ENCODE measurements around the gene CFAP43.

Gene CFAP43

GRCh38 chr10:104209575-104210198 lies 22.5 kb downstream of the CFAP43 start:
- TF ChIP-seq, protein P1, sequence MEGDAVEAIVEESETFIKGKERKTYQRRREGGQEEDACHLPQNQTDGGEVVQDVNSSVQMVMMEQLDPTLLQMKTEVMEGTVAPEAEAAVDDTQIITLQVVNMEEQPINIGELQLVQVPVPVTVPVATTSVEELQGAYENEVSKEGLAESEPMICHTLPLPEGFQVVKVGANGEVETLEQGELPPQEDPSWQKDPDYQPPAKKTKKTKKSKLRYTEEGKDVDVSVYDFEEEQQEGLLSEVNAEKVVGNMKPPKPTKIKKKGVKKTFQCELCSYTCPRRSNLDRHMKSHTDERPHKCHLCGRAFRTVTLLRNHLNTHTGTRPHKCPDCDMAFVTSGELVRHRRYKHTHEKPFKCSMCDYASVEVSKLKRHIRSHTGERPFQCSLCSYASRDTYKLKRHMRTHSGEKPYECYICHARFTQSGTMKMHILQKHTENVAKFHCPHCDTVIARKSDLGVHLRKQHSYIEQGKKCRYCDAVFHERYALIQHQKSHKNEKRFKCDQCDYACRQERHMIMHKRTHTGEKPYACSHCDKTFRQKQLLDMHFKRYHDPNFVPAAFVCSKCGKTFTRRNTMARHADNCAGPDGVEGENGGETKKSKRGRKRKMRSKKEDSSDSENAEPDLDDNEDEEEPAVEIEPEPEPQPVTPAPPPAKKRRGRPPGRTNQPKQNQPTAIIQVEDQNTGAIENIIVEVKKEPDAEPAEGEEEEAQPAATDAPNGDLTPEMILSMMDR (IDR thresholded peaks at IDR 0.05; ENCODE audit: low read depth, low read length): peak; percentile 65
- DNase-seq (ENCODE audit: low read depth, low spot score): peak; percentile 49
- H3K4me3 ChIP-seq (ENCODE audit: low read depth, low read length): no peak overlapping the region
- in situ Hi-C loops (cut with HindIII; ENCODE audit: low sequenced_read_pairs): no loop called here

- TF ChIP-seq, protein P1 (IDR thresholded peaks at IDR 0.05; ENCODE audit: low read depth, low read length): no peak
- no peak for DNase-seq (ENCODE audit: low read depth, low spot score)
- in situ Hi-C loops (cut with HindIII; ENCODE audit: low sequenced_read_pairs): no loop called here
- H3K4me3 ChIP-seq (ENCODE audit: low read depth, low read length): no peak overlapping the region
Measured at GRCh38 chr10:104208730-104209129, 23.4 kb downstream of the CFAP43 start.

DNA sequence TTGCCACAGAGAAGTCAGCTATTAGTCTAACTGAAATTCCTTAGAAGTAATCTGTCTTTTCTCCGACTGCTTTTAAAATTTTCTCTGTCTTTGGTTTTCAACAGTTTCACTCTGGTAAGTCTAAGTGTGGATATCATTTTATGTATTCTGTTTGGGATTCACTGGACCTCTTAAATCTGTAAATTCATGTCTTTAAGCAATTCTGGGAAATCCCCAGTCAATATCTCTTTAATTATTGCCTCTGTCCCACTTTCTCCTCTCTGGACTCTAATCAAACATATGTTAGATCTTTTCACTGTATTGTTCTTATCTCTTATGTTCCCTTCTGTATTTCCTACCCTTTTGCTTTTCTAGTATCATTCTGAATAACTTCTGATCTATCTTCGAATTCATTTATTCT lies 29.9 kb downstream of the CFAP43 start:
- in situ Hi-C loops (cut with HindIII; ENCODE audit: low sequenced_read_pairs): no loop called here
- DNase-seq (ENCODE audit: low read depth, low spot score): no peak
- TF ChIP-seq, protein P1 (IDR thresholded peaks at IDR 0.05; ENCODE audit: low read depth, low read length): no peak
- no peak overlapping the region for H3K4me3 ChIP-seq (ENCODE audit: low read depth, low read length)

DNA sequence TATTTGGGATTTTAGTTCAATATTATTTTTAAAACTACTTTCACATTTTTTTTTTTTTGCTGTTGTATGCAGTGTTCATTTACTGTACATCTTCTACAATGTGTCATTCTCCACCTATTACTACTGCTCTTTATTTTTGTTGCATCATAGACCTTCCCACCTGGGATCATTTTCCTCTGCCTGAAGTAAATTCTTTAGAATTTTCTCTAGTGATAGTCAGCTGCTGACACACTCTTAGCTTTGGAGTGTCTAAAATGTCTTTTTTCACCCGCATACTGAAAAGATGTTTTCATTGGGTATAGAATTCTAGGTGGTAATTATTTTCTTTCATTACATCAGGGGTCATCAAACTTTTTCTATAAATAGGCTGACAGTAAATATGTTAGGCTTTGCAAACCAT lies 30.5 kb downstream of the CFAP43 start:
- in situ Hi-C loops (cut with HindIII; ENCODE audit: low sequenced_read_pairs): no loop called here
- H3K4me3 ChIP-seq (ENCODE audit: low read depth, low read length): no peak overlapping the region
- TF ChIP-seq, protein P1 (IDR thresholded peaks at IDR 0.05; ENCODE audit: low read depth, low read length): no peak
- DNase-seq (ENCODE audit: low read depth, low spot score): no peak

GRCh38 chr10:104199567-104199966 lies 32.6 kb downstream of the CFAP43 start:
- in situ Hi-C loops (cut with HindIII; ENCODE audit: low sequenced_read_pairs): no loop called here
- TF ChIP-seq, protein P1 (IDR thresholded peaks at IDR 0.05; ENCODE audit: low read depth, low read length): no peak
- no peak for DNase-seq (ENCODE audit: low read depth, low spot score)
- H3K4me3 ChIP-seq (ENCODE audit: low read depth, low read length): no peak overlapping the region

- in situ Hi-C loops (cut with HindIII; ENCODE audit: low sequenced_read_pairs): no loop called here
- no peak for DNase-seq (ENCODE audit: low read depth, low spot score)
- H3K4me3 ChIP-seq (ENCODE audit: low read depth, low read length): no peak overlapping the region
- TF ChIP-seq, protein P1 (IDR thresholded peaks at IDR 0.05; ENCODE audit: low read depth, low read length): no peak
Measured at GRCh38 chr10:104197364-104197763, 34.8 kb downstream of the CFAP43 start.

Measured in astrocyte of the spinal cord (primary cell).